ENCODE results near the gene MYOD1.

Gene MYOD1

GRCh38 chr11:17770917-17771316, 51.5 kb downstream of the MYOD1 start:
- Mint-ChIP-seq H3K36me3 (ENCODE audit: low read depth) (no peaks in the 10 kb centered on the region), H3K4me1 (ENCODE audit: low read depth) (no peaks in the 10 kb centered on the region), H3K27ac (no peak overlapping the region), H3K27me3 (ENCODE audit: low read depth) (no peaks in the 10 kb centered on the region), H3K9me3 (no peaks in the 10 kb centered on the region), H3K4me3 (no peak overlapping the region)
- no peak for DNase-seq (ENCODE audit: low spot score)

- H3K27me3 Mint-ChIP-seq (ENCODE audit: low read depth): no peaks in the 10 kb centered on the region
- H3K4me3 Mint-ChIP-seq: no peak overlapping the region
- no peaks in the 10 kb centered on the region for H3K9me3 Mint-ChIP-seq
- DNase-seq (ENCODE audit: low spot score): no peak
- no peak overlapping the region for H3K27ac Mint-ChIP-seq
- no peaks in the 10 kb centered on the region for H3K4me1 Mint-ChIP-seq (ENCODE audit: low read depth)
- H3K36me3 Mint-ChIP-seq (ENCODE audit: low read depth): no peaks in the 10 kb centered on the region
Measured at GRCh38 chr11:17771415-17771814, 52.0 kb downstream of the MYOD1 start.
